HG02759 (cell line): ENCODE measurements around the gene RPLP2.

Experiments used
- ATAC-seq: cut with Tn5 transposase; IDR thresholded peaks from one replicate; pipeline ENCODE4 v1.9.1; 2021; ENCODE audit warnings: mild to moderate bottlenecking, moderate library complexity; ENCODE audit not compliant: unreplicated experiment

The RPLP2 gene

GRCh38 chr11:802693-803466 lies 6.9 kb upstream of the RPLP2 start:
- ATAC-seq = no peak

DNA sequence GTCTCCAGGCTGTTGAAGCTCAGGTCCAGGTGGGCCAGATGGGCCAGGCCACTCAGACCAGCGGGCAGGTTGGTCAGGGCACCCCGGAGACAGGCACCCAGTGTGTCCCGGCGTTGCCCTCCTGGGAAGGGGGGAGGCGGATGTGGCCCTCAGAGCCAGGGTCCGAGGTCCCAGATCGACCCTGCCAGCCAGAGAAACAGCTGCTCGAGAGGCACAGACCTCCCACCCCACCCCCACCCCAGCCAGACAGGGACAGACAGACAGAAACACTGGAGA lies 6.4 kb upstream of the RPLP2 start:
- ATAC-seq = no peak

DNA sequence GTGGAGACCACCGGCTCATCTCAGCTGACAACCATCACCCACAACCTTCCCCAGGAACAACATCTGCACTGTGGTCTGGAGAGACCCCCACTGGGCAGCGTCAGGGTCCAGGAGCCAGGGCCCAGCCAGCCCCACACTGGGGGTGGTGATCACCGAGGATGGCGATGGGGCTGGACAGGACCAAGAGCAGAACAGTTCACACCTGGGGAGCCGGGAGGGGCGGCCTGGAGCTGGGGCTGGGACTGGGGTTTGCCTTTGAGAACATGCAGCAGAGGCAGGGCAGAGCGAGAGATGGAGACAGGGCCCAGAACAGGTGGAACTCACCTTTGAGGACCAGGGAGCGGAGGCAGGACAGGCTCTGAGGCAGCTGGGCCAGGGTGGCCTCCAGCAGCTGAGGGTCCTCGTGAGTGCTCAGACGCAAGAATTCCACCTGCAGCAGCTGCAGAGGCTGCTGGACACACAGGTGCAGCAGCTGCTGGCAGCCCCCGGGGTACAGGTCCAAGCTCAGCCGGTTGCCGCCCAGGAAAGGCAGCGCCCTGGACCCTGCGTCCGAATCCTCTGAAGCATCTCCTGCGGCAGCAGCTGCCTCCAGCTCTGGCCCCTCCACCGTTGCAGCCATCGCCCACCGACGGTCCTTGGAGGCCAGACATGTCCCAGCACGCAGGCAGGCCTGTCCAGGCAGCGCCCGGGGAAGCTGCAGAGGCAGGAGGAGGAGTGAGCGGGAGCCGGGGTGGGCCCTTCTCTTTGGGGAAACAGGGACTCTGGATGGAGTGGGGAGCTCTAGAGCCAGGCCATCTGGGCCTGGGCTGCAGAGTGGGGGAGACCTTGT lies 5.8 kb upstream of the RPLP2 start:
- no peak for ATAC-seq

DNA sequence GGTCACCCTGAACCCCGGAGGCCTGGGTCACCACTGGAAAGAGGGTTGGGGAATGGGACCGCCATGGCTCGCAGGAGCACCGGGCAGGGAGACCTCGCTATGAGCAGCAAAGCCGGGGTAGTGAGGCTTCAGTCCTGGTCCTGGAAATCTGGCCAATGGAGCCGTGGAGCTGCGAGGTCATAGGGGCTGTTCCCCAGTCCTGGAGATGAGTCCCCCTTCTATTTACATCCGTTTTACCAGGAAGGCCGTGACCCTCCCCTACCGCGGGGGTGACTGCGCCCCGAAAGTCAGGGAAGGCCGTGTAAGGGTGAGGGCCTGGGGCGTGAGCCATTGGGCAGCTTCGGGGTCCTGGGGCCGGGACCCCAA lies 5.2 kb upstream of the RPLP2 start:
- no peak for ATAC-seq

DNA sequence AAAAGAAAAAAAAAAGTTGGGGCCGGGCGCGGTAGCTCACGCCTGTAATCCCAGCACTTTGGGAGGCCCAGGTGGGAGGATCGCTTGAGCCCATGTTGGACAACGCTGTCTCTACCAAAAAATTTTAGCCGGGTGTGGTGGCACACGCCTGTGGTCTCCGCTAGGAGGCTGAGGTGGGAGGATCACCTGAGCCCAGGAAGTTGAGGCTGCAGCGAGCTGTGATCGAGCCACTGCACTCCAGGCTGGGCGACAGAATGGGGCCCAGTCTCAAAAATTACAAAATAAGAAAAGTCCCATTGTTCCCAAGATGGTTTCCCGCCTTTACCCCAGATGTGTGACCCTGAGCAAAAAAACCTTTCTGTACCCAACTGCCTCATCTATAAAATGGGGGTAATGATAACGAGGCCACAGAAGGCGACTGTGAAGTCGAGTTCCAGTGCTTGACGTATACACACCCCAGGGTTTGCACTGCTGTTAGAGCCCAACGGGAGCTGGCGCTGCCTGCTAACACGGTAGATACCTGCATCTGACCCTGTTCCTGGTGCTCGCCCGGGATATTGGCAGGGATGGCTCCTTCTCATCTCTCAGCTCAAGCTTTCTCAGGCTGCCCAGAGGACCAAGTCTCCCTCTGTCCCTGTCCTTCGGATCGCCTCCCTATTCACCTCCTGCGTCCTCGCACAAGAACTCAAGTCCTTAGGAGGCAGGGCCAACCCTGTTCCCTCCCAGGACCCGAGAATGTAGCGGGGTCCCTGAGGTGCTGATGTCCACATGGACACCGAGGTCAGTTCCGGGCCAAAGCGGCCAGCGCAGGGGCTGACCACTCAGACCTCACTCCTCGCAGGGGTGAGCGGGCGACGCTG lies 1.1 kb upstream of the RPLP2 start:
- ATAC-seq = no peak

- ATAC-seq = peak; percentile 9
Observed at GRCh38 chr11:810040-810567, 337 bp downstream of the RPLP2 start.

DNA sequence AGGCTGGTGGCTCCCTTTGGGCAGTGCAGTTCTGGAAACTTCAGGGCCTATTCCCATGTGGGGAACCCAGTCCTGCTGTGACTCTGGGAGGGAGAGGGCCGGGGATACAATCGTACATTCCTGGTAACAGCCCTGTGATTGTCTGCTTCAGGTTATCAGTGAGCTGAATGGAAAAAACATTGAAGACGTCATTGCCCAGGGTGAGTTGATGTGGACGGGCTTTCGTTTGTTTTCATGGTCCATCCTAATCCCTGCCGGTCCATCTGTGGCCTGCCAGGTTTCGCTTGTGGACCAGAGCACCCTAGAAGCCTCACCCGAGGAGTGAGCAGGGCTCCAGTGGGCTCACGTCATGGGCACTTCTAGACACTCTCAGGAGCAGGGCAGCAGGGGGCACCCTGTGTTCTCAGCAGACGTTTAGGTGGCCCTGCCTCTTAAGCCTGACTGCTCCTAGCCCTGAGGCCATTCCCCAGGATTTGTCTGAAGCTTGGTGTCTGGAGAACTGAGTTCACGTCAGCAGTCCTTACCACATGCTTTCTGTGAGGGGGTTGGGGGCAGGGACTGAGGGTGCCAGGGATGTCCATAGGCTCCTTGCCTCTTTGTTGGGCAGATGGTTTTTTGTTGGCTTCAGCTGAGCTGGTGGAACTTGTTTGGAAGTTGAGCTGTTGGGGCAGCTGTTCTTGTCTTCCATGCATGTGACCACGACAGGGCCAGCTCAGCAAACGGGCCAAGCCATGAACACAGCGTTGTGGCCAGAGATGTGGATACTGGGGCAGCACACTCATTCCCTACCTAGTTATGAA lies 1.9 kb downstream of the RPLP2 start:
- no peak for ATAC-seq

DNA sequence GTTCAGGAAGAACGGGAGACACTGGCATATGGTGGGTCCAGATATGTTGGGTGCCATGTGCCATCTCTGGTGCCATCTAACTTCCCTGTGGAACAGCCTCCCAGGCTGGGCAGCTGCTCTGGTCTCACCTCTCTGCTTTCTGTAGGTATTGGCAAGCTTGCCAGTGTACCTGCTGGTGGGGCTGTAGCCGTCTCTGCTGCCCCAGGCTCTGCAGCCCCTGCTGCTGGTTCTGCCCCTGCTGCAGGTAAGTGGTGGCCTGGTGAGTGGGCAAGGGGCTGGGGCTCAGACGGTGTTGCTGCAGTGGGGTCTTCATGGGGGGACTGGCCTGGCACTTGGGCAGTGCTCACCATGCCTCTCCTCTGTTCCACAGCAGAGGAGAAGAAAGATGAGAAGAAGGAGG lies 2.6 kb downstream of the RPLP2 start:
- ATAC-seq = no peak

DNA sequence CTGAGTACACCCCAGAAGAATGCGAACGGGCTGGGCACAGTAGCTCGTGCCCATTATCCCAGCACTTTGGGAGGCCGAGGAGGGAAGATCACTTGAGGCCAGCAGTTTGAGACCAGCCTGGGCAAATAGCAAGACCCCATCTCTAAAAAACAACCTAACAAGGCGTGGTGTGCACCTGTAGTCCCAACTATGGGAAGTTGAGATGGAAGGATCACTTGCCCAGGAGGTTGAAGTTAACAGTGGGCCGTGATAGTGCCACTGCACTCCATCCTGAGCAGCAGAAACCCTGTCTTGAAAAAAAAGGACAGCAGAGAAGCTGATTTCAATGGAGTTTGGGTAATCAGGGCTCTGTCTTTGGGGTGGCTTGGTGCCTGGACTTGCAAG lies 3.3 kb downstream of the RPLP2 start:
- ATAC-seq = no peak

- no peak for ATAC-seq
Observed at GRCh38 chr11:813456-814096, 3.8 kb downstream of the RPLP2 start.

GRCh38 chr11:815675-816432 lies 6.1 kb downstream of the RPLP2 start:
- ATAC-seq = no peak

DNA sequence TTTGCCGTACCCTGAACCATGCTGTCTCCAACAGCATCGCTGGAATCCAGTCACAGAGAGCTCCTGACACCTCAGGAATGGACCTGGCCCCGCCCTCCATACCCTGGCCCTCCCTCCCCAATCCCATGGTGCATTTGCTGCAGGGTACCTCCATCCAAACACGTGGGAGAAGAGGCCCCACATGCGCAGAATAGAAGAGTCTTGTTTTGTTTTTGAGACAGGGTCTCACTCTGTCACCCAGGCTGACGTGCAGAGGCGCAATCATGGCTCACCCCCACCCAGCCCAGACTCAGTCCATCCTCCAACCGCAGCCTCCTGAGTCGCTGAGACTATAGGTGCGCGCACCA lies 6.6 kb downstream of the RPLP2 start:
- no peak for ATAC-seq

GRCh38 chr11:818396-819128 lies 8.8 kb downstream of the RPLP2 start, which contains the start of gene PNPLA2:
Gene PNPLA2, plus strand, starts transcription at chr11:818914. Its CDS starts 805 bp downstream, at chr11:819719.
- no peak for ATAC-seq

DNA sequence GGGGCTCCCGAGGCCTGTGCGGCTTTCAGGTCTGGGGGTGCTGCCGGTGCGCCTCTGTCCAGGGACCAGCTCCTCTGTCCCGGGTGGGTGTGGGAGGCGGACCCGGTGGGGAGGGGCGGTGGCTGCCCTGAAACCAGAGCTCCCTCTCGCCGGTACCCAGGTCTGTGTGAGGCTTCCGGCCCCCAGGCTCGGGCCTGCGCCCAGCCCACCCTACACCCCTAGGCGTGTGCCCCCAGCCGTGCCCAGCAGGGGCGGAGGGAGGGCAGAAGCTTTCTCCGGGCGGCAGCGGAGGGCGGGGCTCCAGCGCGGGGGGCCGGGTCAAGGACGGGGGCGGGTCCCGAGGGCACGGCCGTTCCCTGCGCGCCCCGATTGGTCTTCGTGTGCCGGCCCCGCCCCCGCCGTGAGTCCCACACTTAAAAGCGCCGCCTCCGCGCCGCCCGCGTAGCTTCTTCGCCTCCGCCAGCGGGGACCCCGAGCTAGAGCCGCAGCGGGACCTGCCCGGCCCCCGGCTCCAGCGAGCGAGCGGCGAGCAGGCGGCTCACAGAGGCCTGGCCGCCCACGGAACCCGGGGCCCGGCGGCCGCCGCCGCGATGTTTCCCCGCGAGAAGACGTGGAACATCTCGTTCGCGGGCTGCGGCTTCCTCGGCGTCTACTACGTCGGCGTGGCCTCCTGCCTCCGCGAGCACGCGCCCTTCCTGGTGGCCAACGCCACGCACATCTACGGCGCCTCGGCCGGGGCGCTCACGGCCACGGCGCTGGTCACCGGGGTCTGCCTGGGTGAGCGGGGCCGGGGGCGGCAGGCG lies 9.6 kb downstream of the RPLP2 start:
- peak; percentile 74 for ATAC-seq

GRCh38 chr11:819943-820649 lies 10.3 kb downstream of the RPLP2 start:
- ATAC-seq = peak; percentile 70

DNA sequence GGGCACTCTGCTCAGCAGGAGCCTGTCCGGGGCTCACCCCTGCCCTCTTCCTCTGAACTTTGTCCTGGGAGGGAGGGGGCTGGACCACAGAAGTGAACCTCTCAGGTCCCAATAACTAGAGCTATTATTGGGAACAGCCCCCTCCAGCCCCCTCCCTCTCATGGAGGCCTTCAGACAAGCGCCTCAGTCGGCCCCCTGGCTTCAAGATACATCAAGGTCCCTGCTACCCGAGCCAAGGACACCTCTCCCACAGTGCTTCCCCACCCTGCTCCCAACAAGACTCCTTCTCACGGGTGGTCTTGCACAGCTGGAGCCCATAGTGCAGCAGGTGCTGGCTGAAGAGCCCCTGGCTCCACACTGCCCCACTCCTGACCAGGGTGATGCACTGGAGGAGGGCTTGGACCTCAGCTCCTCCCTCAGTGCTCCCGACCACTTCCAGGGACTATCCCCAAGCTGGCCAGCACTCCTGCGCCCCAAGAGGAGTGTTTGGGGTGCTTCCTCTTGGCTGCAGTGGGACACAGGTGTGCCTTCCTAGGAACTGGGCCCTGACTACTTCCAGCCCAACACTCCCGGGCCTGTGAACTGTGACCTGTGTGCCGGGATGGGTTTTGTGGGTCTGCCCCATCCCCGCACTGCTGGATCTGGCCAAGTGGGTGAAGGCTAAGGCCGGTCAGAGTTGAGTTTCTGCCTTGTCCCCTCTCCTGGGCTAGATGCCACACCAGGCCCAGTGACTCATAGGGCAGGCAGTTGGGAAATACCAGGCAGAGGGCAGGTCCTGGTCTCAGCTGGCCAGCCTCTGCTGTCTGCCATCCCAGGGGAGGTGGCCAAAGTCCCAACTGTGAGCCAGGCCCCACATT lies 11.1 kb downstream of the RPLP2 start:
- no peak for ATAC-seq
